Liver (tissue), 9 donors: ENCODE data around the gene SEMA4B. TPM values are rescaled to one million over a fixed set of nuclear protein-coding genes. Genes with fewer than 3 reads are reported as not detected.

Experiments
- DNase-seq: peaks from one replicate; pipeline ENCODE4 v3.0.0-alpha.2; 2017; ENCODE audit warnings: low spot score
- H3K27ac ChIP-seq, 2 donors: one replicate each; pipeline ENCODE4 v1.7.0; 2013; ENCODE audit warnings: inconsistent platforms in 2 of 2, low read length in 2 of 2, control low read depth in 1 of 2, low read depth in 1 of 2, mild to moderate bottlenecking in 1 of 2
- H3K27me3 ChIP-seq, 4 donors: one replicate each; pipeline versions ENCODE4 v1.6.1 to v1.7.0; 2013; ENCODE audit warnings: low read length in 3 of 4, inconsistent platforms in 1 of 4, mild to moderate bottlenecking in 1 of 4, moderate library complexity in 1 of 4; ENCODE audit not compliant: control insufficient read depth in 4 of 4, insufficient read depth in 4 of 4
- H3K36me3 ChIP-seq, 4 donors: one replicate each; pipeline versions ENCODE4 v1.6.1 to v1.7.0; 2013; ENCODE audit warnings: low read length in 3 of 4, mild to moderate bottlenecking in 3 of 4, low read depth in 1 of 4, moderate library complexity in 1 of 4; ENCODE audit not compliant: control insufficient read depth in 4 of 4, insufficient read depth in 3 of 4
- H3K4me1 ChIP-seq, 4 donors: one replicate each; pipeline versions ENCODE4 v1.6.1 to v1.7.0; 2013; ENCODE audit warnings: low read length in 3 of 4, mild to moderate bottlenecking in 3 of 4, moderate library complexity in 1 of 4; ENCODE audit not compliant: control insufficient read depth in 4 of 4, insufficient read depth in 4 of 4
- H3K4me3 ChIP-seq, 3 donors: one replicate each; pipeline versions ENCODE4 v1.6.1 to v1.7.0; 2013; ENCODE audit warnings: low read length in 3 of 3, control low read depth in 1 of 3, low read depth in 1 of 3, mild to moderate bottlenecking in 1 of 3
- H3K9ac ChIP-seq, 2 donors: one replicate each; pipeline ENCODE4 v1.7.0; 2013; ENCODE audit warnings: low read length in 2 of 2, mild to moderate bottlenecking in 2 of 2, moderate library complexity in 2 of 2, control low read depth in 1 of 2, low read depth in 1 of 2
- H3K9me3 ChIP-seq, 4 donors: one replicate each; pipeline versions ENCODE4 v1.6.1 to v1.7.0; 2013; ENCODE audit warnings: low read length in 3 of 4; ENCODE audit not compliant: control insufficient read depth in 4 of 4
- CTCF ChIP-seq: fragments of 150-350 bp; IDR thresholded peaks from 2 replicates; pipeline ENCODE4 v1.5.1; 2017; ENCODE audit warnings: improper control_type of control experiment, low read depth, low read length; ENCODE audit not compliant: missing input control
- EGR1 ChIP-seq, 2 donors: IDR thresholded peaks; 2 replicates each; pipeline ENCODE4 v1.6.1; 2016 to 2018; ENCODE audit warnings: antibody characterized with exemption in 2 of 2, low read depth in 2 of 2
- FOXA1 ChIP-seq: IDR thresholded peaks from 2 replicates; pipeline ENCODE4 v1.6.1; 2016; ENCODE audit warnings: antibody characterized with exemption
- FOXA2 ChIP-seq: IDR thresholded peaks from 2 replicates; pipeline ENCODE4 v1.6.1; 2016; ENCODE audit warnings: antibody characterized with exemption
- GABPA ChIP-seq, 2 donors: IDR thresholded peaks in 1 of 2; conservative IDR thresholded peaks in 1 of 2; 2 replicates each; pipeline ENCODE4 v1.6.1; 2016; ENCODE audit warnings: antibody characterized with exemption in 2 of 2, mild to moderate bottlenecking in 1 of 2, moderate library complexity in 1 of 2
- HNF4A ChIP-seq, 2 donors: conservative IDR thresholded peaks; 2 replicates each; pipeline ENCODE4 v1.6.1; 2016; ENCODE audit warnings: antibody characterized with exemption in 2 of 2, mild to moderate bottlenecking in 2 of 2
- HNF4G ChIP-seq: IDR thresholded peaks from 2 replicates; pipeline ENCODE4 v1.6.1; 2016; ENCODE audit warnings: antibody characterized with exemption
- JUND ChIP-seq, 2 donors: IDR thresholded peaks; 2 replicates each; pipeline ENCODE4 v1.6.1; 2016; ENCODE audit warnings: antibody characterized with exemption in 2 of 2
- MAX ChIP-seq: IDR thresholded peaks from 2 replicates; pipeline ENCODE4 v1.6.1; 2016; ENCODE audit warnings: antibody characterized with exemption
- NR2F2 ChIP-seq: IDR thresholded peaks from 2 replicates; pipeline ENCODE4 v1.6.1; 2016; ENCODE audit warnings: antibody characterized with exemption
- RAD21 ChIP-seq, 2 donors: IDR thresholded peaks; 2 replicates each; pipeline ENCODE4 v1.6.1; 2016; ENCODE audit warnings: antibody characterized with exemption in 2 of 2, mild to moderate bottlenecking in 2 of 2
- REST ChIP-seq: IDR thresholded peaks from 2 replicates; pipeline ENCODE4 v1.6.1; 2016; ENCODE audit warnings: antibody characterized with exemption, mild to moderate bottlenecking
- RXRA ChIP-seq, 2 donors: IDR thresholded peaks; 2 replicates each; pipeline ENCODE4 v1.6.1; 2017 to 2018; ENCODE audit warnings: antibody characterized with exemption in 2 of 2, mild to moderate bottlenecking in 1 of 2
- SP1 ChIP-seq: IDR thresholded peaks from 2 replicates; pipeline ENCODE4 v1.6.1; 2018; ENCODE audit warnings: antibody characterized with exemption, mild to moderate bottlenecking
- TAF1 ChIP-seq: conservative IDR thresholded peaks from 2 replicates; pipeline ENCODE4 v1.6.1; 2016; ENCODE audit warnings: antibody characterized with exemption, mild to moderate bottlenecking
- YY1 ChIP-seq: IDR thresholded peaks from 2 replicates; pipeline ENCODE4 v1.6.1; 2016; ENCODE audit warnings: antibody characterized with exemption, mild to moderate bottlenecking
- ZBTB33 ChIP-seq: IDR thresholded peaks from 2 replicates; pipeline ENCODE4 v1.6.1; 2016; ENCODE audit warnings: antibody characterized with exemption
- WGBS: extraction: QIAGEN DNeasy Blood & Tissue Kit; methylation state at CpG from one replicate; pipeline ENCODE4 v1.1.7; 2013; 5-methylcytosine and 5-hydroxymethylcytosine counted together
- polyA plus RNA-seq, 2 donors: library from polyadenylated mRNA; stranded (reverse) in 1 of 2; unstranded in 1 of 2; fragments of 200-250 nt in 1 of 2; fragments of >200 nt in 1 of 2; fragmentation: Nextera tagmentation in 1 of 2; extraction: Ambion mirVana in 1 of 2; gene quantifications; one replicate each; pipeline versions ENCODE4 v1.2.1 to v1.2.3, GENCODE V29; 2013 to 2015
- total RNA-seq, 2 donors: library from RNA; depleted of rRNA; stranded (reverse); fragments of >200 nt; gene quantifications; one replicate each; pipeline ENCODE4 v1.2.3, GENCODE V29; 2014
- TF ChIP-seq, protein P1 (sequence below): IDR thresholded peaks from 2 replicates; pipeline ENCODE4 v1.6.1; 2016; ENCODE audit warnings: antibody characterized with exemption
- donor health status: healthy.
- donor health status: healthy.
- donor health status: healthy.
- donor health status: healthy.
- donor health status: healthy.

SEMA4B gene
- total and polyA plus RNA-seq, 4 donors, result 14.3 to 52.2 (median 27.0) TPM

DNA sequence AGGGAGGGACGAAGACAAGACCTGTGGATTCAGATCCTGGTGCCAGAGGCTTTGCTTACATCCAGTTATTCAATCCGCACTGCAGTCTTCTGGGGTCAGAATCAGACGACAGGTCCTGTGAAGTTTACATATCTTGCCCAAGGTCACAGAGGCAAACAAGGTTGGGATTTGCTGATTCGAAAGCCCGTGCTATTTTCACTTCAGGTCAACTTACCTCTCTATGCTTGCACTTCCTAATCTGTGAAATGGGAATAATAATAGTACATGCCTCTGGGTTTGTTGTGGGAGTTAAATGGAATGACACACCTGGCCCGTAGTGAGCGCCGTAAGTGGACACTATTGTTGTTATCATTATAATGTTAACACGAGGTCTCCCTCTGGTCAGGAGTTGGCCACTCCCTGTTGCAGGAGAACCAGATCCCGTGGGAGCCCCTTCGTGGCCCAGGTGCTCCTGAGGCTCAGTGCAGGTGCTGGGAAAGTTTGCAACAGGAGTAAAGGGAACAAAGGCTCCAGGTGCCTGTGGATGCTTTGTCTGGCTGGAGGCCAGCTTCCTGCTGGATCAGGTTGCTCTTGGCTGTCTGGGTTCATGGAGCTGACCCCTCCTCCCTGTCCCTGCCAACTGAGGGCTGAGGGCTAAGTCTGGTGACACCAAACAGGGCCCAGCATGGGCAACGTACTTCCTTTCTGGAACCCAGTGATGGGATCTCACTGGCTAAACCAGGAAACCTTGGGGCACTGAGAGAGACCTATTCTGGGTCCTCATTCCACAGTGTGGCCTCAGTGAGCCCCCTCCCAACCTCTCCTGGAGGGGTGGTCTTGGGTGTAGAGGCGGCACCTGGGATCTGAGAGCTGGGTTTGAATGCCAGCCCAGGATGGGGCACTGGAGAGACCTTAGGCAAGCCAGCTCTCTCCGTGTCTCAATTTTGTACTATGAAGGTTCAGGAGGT lies 40.1 kb upstream of the SEMA4B start:
- Histone ChIP-seq H3K27me3 (no peaks in the 10 kb centered on the region), H3K9me3 (no peaks in the 10 kb centered on the region), H3K27ac (peak overlapping the region; percentile 85 to 95), H3K4me3 (no peak overlapping the region), H3K4me1 (peaks cover 13 to 29% (median 22%) of the 10 kb centered on the region in 4 donors), H3K9ac (peak overlapping the region in 1 of 2 donors; percentile 4), H3K36me3 (no peaks in the 10 kb centered on the region)
- 47% methylated on average over 14 of the region's 14 CpGs for WGBS
- DNase-seq, result no peak
- peak; percentile 52 for TF ChIP-seq SP1
- peak; percentile 9 for TF ChIP-seq NR2F2
- peak; percentile 26 for TF ChIP-seq FOXA1
- TF ChIP-seq YY1, result no peak
- TF ChIP-seq GABPA (IDR thresholded peaks at IDR 0.05 in 1 of 2, conservative IDR thresholded peaks at IDR 0.05 in 1 of 2), result peak in 1 of 2 donors; percentile 54
- TF ChIP-seq REST, result peak; percentile 6
- TF ChIP-seq CTCF, result no peak
- TF ChIP-seq, protein P1, sequence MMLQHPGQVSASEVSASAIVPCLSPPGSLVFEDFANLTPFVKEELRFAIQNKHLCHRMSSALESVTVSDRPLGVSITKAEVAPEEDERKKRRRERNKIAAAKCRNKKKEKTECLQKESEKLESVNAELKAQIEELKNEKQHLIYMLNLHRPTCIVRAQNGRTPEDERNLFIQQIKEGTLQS, result no peak
- TF ChIP-seq HNF4A (conservative IDR thresholded peaks at IDR 0.05), result peak; percentile 49 to 53
- TF ChIP-seq RAD21 (IDR thresholded peaks at IDR 0.05), result peak in 1 of 2 donors; percentile 14
- TF ChIP-seq ZBTB33, result no peak
- no peak for TF ChIP-seq TAF1
- TF ChIP-seq JUND (IDR thresholded peaks at IDR 0.05), result peak in 1 of 2 donors; percentile 18
- TF ChIP-seq HNF4G, result no peak
- peak; percentile 39 for TF ChIP-seq MAX
- peak; percentile 10 for TF ChIP-seq FOXA2
- TF ChIP-seq EGR1 (IDR thresholded peaks at IDR 0.05; ENCODE audit: low read depth in 2 of 2), result no peak
- TF ChIP-seq RXRA (IDR thresholded peaks at IDR 0.05), result peak; percentile 57 to 69
